COR-L47 (cell line): ENCODE data around the gene CREB3L4.

ENCODE experiments used
- DNase-seq: peaks from one replicate; lab custom pipeline; 2025; lab: John Stamatoyannopoulos, UW

Gene CREB3L4, protein sequence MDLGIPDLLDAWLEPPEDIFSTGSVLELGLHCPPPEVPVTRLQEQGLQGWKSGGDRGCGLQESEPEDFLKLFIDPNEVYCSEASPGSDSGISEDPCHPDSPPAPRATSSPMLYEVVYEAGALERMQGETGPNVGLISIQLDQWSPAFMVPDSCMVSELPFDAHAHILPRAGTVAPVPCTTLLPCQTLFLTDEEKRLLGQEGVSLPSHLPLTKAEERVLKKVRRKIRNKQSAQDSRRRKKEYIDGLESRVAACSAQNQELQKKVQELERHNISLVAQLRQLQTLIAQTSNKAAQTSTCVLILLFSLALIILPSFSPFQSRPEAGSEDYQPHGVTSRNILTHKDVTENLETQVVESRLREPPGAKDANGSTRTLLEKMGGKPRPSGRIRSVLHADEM

DNA sequence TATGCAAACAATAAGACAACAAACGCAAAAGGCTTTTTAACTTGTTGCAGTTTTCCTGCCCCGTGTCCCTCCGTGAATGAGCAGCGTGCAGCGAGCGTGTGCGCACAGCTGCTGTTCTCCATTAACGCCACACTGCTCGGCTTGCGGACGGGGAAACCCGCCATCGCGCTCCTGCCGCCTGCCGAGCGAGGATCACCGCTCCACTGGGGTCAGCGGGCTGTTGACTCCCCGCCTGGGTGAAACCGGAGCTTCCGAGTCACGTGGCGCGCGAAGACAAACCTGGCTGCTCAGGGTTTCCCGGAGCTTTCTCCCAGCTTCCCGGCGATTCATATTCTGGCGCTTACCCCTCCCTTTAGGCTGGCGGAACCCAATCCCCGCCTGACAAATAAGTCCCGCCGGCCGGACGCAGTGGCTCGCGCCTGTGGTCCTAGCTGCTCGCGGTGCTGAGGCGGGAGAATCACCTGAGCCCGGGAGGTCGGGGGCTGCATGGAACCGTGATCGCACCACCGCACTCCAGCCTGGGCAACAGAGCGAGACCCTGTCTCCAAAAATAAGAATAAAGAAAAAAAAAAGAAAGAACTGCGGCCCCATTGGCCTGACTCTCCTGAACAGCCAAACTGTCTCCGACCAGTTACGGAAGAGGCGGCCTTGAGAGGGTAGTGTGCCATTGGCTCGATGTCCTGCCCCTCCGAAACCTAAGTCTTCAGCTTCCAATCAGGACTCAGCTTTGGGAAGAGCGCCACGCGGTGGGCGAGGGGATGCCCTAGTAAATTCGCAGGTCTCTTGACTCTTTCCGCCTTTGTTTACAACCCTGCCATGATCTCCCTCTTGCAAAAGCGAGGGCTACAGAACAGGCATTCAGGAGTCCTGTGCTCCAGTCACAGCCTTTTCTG, at the start of gene CREB3L4:
Gene CREB3L4, plus strand, starts transcription at position 796 of the 893 bp plus-strand sequence. CDS start 624 bp downstream, outside the sequence.
- DNase-seq = peak; percentile 97

DNA sequence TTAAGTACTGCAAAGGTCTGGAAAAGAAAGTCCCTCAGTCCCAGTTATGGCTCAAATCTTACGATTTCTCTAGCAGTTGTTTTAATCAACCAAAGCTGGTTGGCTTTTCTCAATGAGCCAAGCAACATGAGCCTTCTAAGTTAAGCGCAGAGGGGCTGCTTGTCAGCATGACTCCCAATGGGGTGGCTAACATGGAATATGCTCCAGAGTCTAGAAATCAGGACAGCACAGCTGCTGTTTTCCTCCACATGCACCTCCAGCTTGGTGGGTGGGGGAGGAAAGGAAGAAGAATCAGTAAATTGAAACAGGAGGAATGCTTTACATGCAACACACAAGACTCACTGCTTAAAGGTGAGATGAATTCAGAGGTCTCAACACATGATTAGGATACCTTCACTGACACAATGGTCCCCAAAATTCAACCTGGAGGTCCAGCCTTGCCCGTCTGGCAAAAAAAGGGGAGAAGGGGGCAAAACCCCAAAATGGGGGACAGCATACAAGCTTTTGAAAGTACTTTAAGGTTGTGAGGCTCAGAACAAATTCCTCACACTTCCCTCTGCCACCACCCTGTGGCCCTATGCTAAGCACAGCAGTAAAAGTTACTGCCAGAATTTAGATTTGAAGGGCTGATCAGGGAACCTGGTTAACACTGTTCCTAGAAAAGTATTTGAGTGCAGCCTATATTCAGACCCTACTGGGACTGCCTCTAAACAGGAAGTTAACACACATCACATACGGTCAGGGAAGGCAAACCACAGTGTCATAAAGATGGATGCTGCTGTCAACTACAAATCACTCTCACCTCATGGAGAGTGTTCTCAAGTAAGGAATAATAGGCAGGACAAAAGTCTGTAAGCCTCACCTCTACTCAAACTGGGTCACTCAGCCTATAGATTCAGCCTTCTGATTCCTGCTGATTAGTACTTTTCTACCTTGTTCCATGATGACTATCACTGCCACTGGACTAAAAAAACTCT, 47.5 kb upstream of the CREB3L4 start:
- no peak for DNase-seq

DNA sequence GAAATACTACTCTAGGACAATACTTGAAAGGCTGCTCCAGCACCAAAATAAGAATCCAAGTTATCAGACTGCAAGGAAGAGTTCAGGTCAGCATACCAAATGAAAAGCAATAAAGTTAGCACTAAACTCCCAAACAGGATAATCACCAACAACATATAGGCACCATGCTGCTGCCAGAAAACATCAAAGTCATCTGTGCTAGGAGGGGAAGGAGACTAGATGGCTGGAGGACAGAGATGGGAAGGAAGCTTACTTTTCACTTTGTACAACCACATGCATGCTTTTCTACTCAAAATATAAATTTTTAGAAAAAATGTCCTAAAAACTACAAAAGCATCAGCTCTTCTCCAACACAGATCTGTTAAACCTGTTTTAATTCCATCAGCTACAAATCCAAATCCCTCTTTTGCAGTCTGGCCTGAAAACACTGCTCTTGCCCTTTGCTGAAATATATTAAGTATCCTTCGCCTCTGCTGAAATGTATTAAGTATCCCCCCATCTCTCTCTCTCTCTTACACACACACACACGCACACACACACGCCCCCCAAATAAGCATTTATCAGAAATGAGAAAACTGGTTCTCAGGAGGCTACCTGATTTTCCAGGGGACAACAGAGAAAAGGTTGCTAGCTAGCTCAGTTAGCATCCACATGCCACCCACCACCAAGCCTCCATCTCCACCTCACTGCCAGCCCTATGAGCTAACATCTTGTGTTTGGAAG, 46.5 kb upstream of the CREB3L4 start:
- DNase-seq = no peak

DNA sequence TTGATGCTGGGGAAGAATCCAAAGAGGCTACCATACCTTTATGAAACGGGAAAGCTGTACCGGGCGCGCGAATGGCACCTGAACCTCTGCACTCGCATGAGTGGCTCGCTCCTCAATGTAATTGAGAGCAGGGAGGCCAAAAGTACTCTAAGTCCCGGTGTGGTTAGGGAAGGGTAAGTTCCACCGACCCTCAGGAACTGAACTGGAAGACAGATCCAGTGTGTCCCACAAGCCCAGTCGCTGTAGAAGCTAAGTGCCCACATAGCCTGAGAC, 46.0 kb upstream of the CREB3L4 start:
- no peak for DNase-seq

DNA sequence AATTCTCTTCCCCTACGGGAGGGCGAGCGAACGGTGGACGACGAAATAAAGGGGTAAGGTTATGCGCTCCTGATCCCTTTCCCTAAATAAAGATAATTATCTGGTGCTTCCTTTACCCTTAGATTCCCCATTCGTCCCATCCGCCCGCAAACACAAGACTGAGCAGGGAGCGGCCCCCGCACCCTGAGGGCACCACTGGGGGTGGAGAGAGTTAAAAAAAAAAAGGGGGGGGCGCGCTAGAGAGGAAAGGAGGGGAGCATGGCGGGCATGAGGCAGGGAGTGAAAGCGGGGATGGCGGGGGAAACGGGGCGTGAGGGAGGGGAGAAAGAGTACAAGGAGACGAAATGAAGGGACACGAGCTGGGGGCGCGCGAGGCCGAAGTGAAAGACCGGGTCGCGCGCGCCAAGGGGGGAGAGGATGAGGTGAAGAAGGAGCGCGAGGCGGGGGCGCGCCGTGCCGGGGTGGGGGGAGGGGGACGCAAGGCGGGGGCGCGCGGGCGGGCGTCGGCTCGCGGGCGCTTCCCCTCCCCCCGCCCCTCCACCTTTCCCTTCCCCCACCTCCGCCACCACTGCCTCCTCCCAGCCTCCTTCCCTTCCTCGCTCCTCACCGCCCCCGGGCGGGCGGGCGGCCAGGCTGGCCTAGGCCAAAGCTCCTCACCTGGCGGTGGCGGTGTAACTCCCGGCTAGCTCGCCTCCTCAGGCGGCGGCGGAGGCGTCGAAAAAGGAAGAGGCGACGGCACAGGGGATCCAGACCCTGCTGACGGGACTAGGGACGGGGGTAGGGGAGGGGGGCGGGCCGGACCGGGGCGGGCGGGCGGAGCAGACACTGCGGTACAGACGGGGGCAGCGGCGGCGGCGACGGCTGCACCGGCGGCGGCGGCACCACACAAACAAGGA, 45.4 kb upstream of the CREB3L4 start:
- peak; percentile 65 for DNase-seq

DNA sequence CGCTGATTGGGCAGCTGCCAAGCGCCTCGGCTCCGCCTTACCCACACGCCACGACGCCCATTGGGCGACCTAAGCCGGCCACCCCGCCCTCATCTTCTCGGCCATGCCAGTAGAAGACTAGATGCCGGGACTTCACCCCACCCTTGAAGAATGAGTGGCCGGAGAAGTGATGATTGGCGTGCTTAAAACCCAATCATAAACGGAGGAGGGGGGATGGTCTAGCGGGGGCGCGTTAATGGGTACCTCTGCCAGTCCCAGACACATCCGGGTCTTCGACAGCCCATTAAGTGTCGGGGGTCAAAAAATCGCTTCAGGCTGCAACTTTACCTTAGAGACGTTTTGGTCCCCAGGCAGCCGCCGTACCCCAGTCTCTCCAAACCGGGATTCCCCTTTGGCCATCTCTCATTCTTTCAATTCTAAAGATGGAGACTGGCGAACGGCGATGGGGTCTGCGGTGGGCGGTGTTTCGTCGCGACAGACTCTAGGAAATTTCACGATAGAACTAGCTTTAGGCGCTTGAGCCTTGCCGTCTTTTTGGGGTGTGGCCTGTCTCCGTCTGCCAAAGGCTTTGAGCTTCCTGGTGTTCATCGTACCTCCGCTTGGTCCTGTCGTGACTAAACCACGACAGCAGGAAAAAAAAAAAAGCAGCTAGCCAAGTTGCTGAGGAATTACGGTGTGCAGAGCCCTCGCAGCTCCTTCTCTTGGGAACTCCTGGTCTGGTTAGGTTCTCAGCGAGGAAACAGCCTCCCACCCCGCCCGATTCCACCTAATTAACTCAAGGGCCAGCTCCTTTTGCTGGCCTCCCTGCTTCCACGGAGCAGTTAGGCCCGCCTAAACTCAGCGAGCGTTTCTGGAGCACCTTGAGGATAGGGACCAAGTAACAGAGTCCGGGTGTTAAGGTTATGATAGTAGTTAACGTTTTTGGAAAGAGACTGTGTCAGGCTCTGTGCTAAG, 44.5 kb upstream of the CREB3L4 start, which contains the start of gene GATAD2B:
Gene GATAD2B, minus strand, starts transcription at position 1 of the 954 bp plus-strand sequence. CDS start 94,625 bp downstream, outside the sequence.
- DNase-seq = peak; percentile 100

DNA sequence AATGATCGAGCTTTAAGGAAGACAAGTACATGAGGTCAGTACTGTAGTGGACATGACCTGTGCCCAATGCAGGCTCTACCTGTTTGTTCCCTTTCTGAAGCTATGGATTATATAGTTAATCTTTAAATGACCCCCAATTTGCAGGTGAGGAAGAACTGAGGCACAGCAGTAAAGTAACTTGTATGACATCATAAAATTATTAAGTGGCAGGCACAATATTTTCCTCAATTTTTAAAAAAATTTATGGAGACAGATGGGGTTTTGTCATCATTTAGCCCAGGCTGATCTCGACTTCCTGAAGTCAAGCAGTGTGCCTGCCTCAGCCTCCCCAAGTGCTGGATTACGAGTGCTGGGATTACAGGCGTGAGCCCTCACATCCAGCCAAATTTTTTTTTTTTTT, 41.3 kb upstream of the CREB3L4 start:
- DNase-seq = no peak

DNA sequence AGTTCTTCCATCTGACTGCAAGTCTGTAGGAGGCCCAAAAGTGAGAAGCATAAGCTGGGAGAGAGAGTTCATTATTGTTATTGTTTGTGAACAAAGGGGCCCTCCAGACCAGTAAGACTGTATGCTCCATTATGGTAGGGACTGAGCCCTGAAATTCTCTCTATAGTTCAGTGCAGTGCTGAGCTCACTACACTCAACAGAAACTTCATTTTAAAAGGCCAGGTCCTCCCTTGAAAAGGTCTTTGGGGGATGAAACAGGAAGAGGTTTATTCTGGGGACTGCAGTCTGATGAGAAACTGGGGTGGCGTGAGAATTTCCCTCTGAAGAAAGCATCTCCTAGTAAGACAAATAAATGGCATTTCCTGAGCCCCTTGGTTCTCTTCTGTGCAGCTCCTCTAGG, 39.5 kb upstream of the CREB3L4 start:
- no peak for DNase-seq

DNA sequence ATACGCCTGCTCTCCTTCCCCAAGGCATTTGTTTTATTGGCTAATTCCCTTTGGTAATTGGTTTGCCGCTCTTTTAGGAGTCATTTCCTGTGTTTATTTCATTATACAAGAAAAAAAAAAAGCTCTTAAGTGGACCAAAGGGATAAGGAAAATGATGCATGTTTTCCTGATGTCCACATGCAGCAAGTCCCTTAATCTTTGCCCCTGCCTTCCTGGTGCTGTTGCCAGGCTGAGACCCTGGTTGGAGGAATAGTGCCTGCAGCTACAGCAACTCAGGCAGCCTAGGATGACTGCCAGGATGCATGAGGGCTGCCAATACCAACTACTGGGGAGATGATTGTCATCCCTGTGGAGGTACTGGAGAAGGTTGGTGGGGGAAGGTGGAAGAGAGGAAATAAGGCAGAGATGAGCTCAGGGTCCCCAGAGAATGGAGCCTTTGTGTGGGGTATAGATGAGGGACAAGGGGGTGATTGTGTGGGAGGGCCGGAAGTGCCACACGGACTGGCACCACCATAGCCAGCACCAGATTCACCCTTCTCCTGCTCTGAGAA, 38.8 kb upstream of the CREB3L4 start:
- DNase-seq = no peak

DNA sequence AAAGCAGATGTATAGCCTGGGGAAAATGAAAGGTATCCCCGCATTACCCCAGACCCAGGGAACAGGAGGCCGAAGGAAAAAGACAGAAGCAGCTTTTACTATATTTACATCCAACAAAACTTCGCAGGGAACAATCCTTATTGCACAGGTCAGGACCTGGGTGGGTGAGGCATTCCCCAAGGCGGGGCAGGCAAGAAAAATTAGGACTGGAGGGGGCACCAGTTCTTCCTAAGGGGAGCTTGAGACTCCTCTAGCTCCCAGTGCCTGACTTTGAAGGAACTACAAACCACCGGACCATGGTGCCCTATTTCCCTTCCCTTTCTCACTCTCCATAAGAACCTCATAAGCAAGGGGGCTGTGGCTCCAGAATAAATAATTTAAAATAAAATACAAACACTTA, 38.3 kb upstream of the CREB3L4 start:
- DNase-seq = no peak

DNA sequence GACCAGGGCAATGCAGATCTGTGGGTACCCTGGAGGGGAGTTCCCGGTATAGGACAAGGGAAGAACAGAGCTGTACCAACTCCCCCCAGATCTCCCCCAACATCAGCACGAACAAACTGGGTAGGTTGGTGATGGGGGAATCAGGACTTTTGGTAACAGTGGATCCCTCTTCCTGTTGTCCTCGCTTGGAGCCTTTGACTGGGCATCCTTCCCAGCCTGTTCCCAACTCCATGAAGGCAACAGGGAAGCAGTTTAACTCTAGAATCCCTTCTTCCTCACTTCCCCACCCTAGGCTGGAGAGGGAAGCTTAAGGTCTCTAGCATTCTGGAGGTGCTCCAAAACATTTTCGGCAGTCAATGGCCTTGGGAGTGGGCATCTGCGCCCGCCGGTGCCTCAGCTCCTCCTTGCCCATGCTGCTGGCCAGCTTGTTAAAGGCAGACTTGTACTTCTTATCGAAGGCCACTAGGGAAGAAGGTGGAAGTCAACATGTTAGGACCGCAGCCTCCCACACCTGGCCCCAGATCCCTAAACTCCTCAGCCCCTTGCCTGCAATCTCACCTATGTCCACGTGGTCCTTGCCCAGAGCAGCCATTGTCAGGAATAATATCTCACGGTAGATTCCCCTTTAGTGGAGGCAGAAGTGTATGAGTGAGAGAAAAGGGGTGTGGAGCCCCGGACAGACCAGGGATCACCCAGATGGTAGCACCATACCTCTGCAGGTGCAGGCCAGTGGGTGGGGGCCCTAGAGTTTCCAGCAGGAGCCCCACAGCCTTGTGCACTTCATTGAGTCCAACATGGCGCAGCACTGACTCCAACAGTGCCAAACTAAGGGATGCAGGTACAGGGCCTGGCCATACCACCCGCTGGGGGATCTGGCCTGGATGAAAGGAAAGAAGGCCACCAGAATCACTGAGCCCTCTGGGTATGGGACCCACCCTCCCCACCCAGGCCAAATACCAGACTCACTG, 37.4 kb upstream of the CREB3L4 start:
- DNase-seq = no peak

DNA sequence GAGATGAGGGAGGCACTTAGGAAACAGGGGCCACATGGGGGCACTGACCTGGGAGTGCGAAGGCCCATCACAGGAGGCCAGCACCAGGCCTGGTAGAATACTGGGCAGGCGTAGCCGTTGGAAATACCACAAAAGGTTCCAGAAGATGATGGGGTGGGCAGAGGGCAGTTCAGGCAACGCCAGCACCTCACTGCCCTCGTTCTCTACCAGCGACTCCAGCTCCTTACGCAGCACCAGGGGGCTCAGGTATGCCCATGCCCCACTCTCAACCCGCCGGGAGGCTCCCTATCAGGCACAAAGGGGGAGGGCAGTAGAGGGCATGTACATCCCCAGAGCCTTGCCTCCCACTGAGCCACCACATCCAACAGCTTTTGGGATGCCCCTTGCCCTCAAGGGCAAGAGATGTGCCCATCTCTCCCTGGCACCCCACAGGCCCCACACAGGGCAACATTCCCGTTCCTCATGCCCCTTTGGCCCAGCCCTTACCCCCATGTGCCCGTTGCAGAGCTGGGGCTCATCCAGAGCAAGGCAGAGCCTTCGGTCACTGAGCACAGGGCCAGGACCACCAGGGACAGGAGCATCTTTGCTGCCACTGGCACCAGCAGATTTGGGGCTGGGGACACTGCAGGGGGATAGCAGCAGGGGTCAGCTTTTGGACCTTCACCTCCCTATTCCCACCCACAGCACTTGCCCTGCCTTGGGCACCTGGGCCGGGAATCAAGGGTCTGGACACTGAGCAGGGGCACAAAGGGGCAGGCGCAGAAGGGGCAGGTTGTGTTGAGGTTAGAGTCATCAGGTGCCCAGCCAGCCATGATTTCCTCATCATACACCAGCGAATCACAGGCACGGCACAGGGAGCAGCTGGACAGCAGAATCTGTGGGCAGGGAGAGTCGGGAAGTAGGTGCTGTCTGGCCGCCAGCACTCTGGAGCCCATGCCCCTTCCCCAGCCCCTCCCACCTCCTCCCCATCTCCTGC, 35.3 kb upstream of the CREB3L4 start:
- DNase-seq = no peak

DNA sequence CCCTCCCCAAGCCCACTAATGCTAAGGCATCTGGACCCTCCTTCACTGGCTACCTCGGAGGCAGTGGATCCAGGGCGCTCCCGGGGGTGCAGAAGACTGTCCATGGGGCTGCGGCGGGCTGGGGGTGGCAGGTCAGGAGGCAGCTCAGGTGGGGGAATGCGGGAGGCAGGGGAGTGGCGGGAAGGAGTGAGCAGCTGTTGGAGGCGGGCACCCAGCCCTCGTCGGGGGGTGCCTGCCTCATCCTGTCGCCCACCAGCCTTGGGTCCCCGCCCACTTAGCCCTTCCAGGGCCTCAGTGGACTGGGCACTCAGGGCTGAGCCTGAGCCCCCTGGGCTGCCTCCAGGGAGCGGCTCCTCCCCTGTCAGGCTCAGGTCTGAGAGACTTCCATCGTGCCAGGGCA, 34.3 kb upstream of the CREB3L4 start:
- no peak for DNase-seq

DNA sequence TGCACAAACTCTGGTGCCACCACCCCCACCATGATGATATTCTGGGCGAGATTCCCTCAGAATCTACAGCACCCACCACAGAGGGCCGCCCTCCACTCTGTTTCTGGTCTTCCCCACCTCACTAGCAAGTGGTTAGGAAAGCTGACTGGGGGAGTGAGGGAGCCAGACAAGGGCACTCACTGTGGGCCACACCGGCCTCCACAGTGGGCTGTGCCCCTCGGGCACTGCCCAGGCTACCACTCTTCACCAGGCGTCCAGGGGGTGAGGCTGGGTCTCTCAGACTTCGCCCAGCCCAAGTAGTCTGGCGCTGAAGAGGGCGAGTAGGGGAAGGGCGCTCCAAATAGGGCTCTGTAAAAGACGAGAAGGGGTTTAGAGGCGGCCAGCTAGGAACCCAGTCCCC, 33.7 kb upstream of the CREB3L4 start:
- no peak for DNase-seq

DNA sequence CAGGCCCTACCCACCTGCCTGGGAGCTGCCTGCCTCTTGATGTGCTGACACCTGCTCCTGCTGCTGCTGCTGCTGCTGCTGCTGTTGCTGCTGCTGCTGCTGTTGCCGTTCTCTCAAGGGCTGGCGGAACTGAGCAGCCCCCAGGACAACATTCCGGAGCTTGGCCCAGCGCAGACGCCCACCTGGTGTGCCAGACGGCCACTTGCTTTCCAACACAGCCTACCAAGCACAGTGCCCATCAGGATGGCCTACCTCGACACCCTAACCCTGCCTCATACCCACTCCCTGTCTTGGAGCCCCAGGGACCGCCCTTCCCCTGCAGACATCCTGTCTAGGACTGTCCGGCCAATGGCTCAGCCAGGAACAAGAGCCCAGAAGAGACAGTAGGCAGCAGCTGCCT, 33.0 kb upstream of the CREB3L4 start:
- DNase-seq = no peak
